Liver (tissue), 9 donors: ENCODE data around the gene RPH3AL. TPM values are rescaled to one million over a fixed set of nuclear protein-coding genes. Genes with fewer than 3 reads are reported as not detected.
"Not testable (repeated sequence)": the region's sequence is repeated elsewhere in the genome, so short reads cannot be mapped to it uniquely, and the experiment has no call there.

Experiments
- DNase-seq: peaks from one replicate; pipeline ENCODE4 v3.0.0-alpha.2; 2017; ENCODE audit warnings: low spot score
- H3K27ac ChIP-seq, 2 donors: one replicate each; pipeline ENCODE4 v1.7.0; 2013; ENCODE audit warnings: inconsistent platforms in 2 of 2, low read length in 2 of 2, control low read depth in 1 of 2, low read depth in 1 of 2, mild to moderate bottlenecking in 1 of 2
- H3K27me3 ChIP-seq, 4 donors: one replicate each; pipeline versions ENCODE4 v1.6.1 to v1.7.0; 2013; ENCODE audit warnings: low read length in 3 of 4, inconsistent platforms in 1 of 4, mild to moderate bottlenecking in 1 of 4, moderate library complexity in 1 of 4; ENCODE audit not compliant: control insufficient read depth in 4 of 4, insufficient read depth in 4 of 4
- H3K36me3 ChIP-seq, 4 donors: one replicate each; pipeline versions ENCODE4 v1.6.1 to v1.7.0; 2013; ENCODE audit warnings: low read length in 3 of 4, mild to moderate bottlenecking in 3 of 4, low read depth in 1 of 4, moderate library complexity in 1 of 4; ENCODE audit not compliant: control insufficient read depth in 4 of 4, insufficient read depth in 3 of 4
- H3K4me1 ChIP-seq, 4 donors: one replicate each; pipeline versions ENCODE4 v1.6.1 to v1.7.0; 2013; ENCODE audit warnings: low read length in 3 of 4, mild to moderate bottlenecking in 3 of 4, moderate library complexity in 1 of 4; ENCODE audit not compliant: control insufficient read depth in 4 of 4, insufficient read depth in 4 of 4
- H3K4me3 ChIP-seq, 3 donors: one replicate each; pipeline versions ENCODE4 v1.6.1 to v1.7.0; 2013; ENCODE audit warnings: low read length in 3 of 3, control low read depth in 1 of 3, low read depth in 1 of 3, mild to moderate bottlenecking in 1 of 3
- H3K9ac ChIP-seq, 2 donors: one replicate each; pipeline ENCODE4 v1.7.0; 2013; ENCODE audit warnings: low read length in 2 of 2, mild to moderate bottlenecking in 2 of 2, moderate library complexity in 2 of 2, control low read depth in 1 of 2, low read depth in 1 of 2
- H3K9me3 ChIP-seq, 4 donors: one replicate each; pipeline versions ENCODE4 v1.6.1 to v1.7.0; 2013; ENCODE audit warnings: low read length in 3 of 4; ENCODE audit not compliant: control insufficient read depth in 4 of 4
- EGR1 ChIP-seq, 2 donors: IDR thresholded peaks; 2 replicates each; pipeline ENCODE4 v1.6.1; 2016 to 2018; ENCODE audit warnings: antibody characterized with exemption in 2 of 2, low read depth in 2 of 2
- GABPA ChIP-seq, 2 donors: IDR thresholded peaks in 1 of 2; conservative IDR thresholded peaks in 1 of 2; 2 replicates each; pipeline ENCODE4 v1.6.1; 2016; ENCODE audit warnings: antibody characterized with exemption in 2 of 2, mild to moderate bottlenecking in 1 of 2, moderate library complexity in 1 of 2
- HNF4A ChIP-seq, 2 donors: conservative IDR thresholded peaks; 2 replicates each; pipeline ENCODE4 v1.6.1; 2016; ENCODE audit warnings: antibody characterized with exemption in 2 of 2, mild to moderate bottlenecking in 2 of 2
- NR2F2 ChIP-seq: IDR thresholded peaks from 2 replicates; pipeline ENCODE4 v1.6.1; 2016; ENCODE audit warnings: antibody characterized with exemption
- RAD21 ChIP-seq, 2 donors: IDR thresholded peaks; 2 replicates each; pipeline ENCODE4 v1.6.1; 2016; ENCODE audit warnings: antibody characterized with exemption in 2 of 2, mild to moderate bottlenecking in 2 of 2
- SP1 ChIP-seq: IDR thresholded peaks from 2 replicates; pipeline ENCODE4 v1.6.1; 2018; ENCODE audit warnings: antibody characterized with exemption, mild to moderate bottlenecking
- WGBS: extraction: QIAGEN DNeasy Blood & Tissue Kit; methylation state at CpG from one replicate; pipeline ENCODE4 v1.1.7; 2013; 5-methylcytosine and 5-hydroxymethylcytosine counted together
- polyA plus RNA-seq, 2 donors: library from polyadenylated mRNA; stranded (reverse) in 1 of 2; unstranded in 1 of 2; fragments of 200-250 nt in 1 of 2; fragments of >200 nt in 1 of 2; fragmentation: Nextera tagmentation in 1 of 2; extraction: Ambion mirVana in 1 of 2; gene quantifications; one replicate each; pipeline versions ENCODE4 v1.2.1 to v1.2.3, GENCODE V29; 2013 to 2015
- total RNA-seq, 2 donors: library from RNA; depleted of rRNA; stranded (reverse); fragments of >200 nt; gene quantifications; one replicate each; pipeline ENCODE4 v1.2.3, GENCODE V29; 2014
- TF ChIP-seq, protein P1 (sequence below): IDR thresholded peaks from 2 replicates; pipeline ENCODE4 v1.6.1; 2016; ENCODE audit warnings: antibody characterized with exemption, mild to moderate bottlenecking
- TF ChIP-seq, protein P2 (sequence below): IDR thresholded peaks from 2 replicates; pipeline ENCODE4 v1.6.1; 2016; ENCODE audit warnings: antibody characterized with exemption
- TF ChIP-seq, protein P3 (sequence below): fragments of 150-350 bp; IDR thresholded peaks from 2 replicates; pipeline ENCODE4 v1.5.1; 2017; ENCODE audit warnings: improper control_type of control experiment, low read depth, low read length; ENCODE audit not compliant: missing input control
- donor health status: healthy.
- donor health status: healthy.
- donor health status: healthy.
- donor health status: healthy.
- donor health status: healthy.

RPH3AL gene
- total and polyA plus RNA-seq, 4 donors: 8.5 to 52.5 (median 13.9) TPM

DNA sequence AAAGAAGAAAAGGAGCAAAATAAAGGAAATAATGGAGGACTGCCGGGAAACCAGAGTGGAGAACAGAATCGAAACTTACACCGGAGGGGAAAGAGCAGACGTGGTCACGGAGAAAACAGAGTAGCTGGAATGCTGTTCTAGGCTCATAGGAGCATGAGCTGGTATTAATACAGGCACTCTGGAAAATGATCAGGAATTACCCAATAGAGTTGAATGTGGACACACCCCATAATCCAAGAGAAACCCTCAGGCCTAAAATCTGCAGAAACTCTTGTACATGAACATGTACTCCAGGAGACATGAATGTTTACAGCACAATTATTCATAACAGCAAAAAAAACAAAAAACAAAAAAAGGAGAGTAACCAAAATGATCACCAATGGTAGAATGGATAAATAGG is 77.7 kb downstream of the RPH3AL start (continued):
- TF ChIP-seq, protein P1, sequence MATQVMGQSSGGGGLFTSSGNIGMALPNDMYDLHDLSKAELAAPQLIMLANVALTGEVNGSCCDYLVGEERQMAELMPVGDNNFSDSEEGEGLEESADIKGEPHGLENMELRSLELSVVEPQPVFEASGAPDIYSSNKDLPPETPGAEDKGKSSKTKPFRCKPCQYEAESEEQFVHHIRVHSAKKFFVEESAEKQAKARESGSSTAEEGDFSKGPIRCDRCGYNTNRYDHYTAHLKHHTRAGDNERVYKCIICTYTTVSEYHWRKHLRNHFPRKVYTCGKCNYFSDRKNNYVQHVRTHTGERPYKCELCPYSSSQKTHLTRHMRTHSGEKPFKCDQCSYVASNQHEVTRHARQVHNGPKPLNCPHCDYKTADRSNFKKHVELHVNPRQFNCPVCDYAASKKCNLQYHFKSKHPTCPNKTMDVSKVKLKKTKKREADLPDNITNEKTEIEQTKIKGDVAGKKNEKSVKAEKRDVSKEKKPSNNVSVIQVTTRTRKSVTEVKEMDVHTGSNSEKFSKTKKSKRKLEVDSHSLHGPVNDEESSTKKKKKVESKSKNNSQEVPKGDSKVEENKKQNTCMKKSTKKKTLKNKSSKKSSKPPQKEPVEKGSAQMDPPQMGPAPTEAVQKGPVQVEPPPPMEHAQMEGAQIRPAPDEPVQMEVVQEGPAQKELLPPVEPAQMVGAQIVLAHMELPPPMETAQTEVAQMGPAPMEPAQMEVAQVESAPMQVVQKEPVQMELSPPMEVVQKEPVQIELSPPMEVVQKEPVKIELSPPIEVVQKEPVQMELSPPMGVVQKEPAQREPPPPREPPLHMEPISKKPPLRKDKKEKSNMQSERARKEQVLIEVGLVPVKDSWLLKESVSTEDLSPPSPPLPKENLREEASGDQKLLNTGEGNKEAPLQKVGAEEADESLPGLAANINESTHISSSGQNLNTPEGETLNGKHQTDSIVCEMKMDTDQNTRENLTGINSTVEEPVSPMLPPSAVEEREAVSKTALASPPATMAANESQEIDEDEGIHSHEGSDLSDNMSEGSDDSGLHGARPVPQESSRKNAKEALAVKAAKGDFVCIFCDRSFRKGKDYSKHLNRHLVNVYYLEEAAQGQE: no peak

DNA sequence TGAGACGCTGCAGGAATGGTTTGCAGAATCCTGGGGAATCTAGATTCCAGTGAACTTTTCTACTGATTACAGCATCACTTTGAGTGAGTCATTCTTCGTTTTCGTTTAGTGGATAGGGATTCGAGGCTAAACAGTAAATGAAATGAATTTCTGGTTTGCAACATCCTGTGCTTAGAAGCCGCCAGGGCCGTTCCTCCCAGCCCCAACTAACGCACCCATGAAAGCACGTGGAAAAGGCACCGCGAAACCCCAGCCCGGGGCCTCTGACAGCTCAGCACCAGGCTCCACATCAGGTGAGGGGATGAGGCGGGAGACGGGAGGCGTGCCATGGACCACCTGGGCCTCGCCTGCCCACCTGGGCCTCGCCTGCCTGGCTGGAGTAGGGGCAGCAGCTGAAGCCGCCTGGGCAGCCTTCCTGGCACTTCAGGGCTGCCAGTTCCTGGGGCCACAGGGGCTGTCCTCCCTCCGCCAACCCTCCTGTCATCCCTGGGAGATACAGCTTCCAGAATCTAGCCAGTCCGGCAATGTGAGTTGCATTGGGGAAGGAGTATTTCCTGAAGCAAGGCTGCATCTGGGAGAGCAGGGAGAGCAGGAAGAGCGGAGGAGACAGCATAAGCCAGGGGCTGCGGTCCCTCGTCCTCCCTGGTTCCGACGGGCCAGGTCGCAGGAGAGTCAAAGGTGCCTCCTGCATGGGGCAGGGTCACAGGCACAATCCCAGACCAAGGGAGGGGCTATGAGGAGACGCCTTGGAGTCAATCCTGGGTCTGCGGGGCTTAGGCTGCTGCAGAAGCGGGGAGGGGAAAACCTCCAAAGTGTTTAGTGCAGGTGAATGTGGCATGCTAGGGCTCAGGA is 78.4 kb downstream of the RPH3AL start:
- Histone ChIP-seq H3K4me3 (no peak overlapping the region), H3K9ac (no peak overlapping the region), H3K4me1 (no peaks in the 10 kb centered on the region), H3K9me3 (no peaks in the 10 kb centered on the region), H3K27me3 (no peaks in the 10 kb centered on the region), H3K27ac (no peak overlapping the region), H3K36me3 (peaks cover 4 to 6% (median 5%) of the 10 kb centered on the region in 4 donors)
- no peak for DNase-seq
- 89% methylated on average over 28 of the region's 28 CpGs for WGBS
- TF ChIP-seq SP1 (no peak), NR2F2 (no peak), EGR1 (IDR thresholded peaks at IDR 0.05; ENCODE audit: low read depth in 2 of 2) (no peak), RAD21 (IDR thresholded peaks at IDR 0.05) (no peak), GABPA (IDR thresholded peaks at IDR 0.05 in 1 of 2, conservative IDR thresholded peaks at IDR 0.05 in 1 of 2) (no peak), HNF4A (conservative IDR thresholded peaks at IDR 0.05) (no peak)
- TF ChIP-seq, protein P2, sequence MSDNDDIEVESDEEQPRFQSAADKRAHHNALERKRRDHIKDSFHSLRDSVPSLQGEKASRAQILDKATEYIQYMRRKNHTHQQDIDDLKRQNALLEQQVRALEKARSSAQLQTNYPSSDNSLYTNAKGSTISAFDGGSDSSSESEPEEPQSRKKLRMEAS: no peak
- TF ChIP-seq, protein P3, sequence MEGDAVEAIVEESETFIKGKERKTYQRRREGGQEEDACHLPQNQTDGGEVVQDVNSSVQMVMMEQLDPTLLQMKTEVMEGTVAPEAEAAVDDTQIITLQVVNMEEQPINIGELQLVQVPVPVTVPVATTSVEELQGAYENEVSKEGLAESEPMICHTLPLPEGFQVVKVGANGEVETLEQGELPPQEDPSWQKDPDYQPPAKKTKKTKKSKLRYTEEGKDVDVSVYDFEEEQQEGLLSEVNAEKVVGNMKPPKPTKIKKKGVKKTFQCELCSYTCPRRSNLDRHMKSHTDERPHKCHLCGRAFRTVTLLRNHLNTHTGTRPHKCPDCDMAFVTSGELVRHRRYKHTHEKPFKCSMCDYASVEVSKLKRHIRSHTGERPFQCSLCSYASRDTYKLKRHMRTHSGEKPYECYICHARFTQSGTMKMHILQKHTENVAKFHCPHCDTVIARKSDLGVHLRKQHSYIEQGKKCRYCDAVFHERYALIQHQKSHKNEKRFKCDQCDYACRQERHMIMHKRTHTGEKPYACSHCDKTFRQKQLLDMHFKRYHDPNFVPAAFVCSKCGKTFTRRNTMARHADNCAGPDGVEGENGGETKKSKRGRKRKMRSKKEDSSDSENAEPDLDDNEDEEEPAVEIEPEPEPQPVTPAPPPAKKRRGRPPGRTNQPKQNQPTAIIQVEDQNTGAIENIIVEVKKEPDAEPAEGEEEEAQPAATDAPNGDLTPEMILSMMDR: no peak
- TF ChIP-seq, protein P1: no peak

DNA sequence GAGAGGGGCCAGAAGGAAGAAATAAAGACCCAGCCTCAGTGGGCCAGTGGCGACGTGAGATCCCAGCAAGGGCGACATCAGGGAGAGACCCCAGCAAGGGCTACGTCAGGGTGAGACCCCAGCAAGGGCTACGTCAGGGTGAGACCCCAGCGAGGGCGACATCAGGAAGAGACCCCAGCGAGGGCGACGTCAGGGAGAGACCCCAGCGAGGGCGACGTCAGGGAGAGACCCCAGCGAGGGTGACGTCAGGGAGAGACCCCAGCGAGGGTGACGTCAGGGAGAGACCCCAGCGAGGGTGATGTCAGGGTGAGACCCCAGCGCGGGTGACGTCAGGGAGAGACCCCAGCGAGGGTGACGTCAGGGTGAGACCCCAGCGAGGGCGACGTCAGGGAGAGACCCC is 79.8 kb downstream of the RPH3AL start:
- not testable (repeated sequence) for H3K27me3 ChIP-seq, DNase-seq, H3K27ac ChIP-seq, H3K4me1 ChIP-seq, H3K9me3 ChIP-seq, H3K4me3 ChIP-seq, H3K36me3 ChIP-seq, H3K9ac ChIP-seq
- WGBS: 84% methylated on average over 25 of the region's 26 CpGs

DNA sequence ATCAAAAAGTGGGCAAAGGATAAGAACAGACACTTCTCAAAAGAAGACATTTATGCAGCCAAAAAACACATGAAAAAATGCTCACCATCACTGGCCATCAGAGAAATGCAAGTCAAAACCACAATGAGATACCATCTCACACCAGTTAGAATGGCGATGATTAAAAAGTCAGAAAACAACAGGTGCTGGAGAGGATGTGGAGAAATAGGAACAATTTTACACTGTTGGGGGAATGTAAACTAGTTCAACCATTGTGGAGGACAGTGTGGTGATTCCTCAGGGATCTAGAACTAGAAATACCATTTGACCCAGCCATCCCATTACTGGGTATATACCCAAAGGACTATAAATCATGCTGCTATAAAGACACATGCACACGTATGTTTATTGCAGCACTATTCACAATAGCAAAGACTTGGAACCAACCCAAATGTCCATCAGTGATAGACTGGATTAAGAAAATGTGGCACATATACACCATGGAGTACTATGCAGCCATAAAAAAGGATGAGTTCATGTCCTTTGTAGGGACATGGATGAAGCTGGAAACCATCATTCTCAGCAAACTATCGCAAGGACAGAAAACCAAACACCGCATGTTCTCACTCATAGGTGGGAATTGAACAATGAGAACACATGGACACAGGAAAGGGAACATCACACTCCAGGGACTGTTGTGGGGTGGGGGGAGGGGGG is 80.5 kb downstream of the RPH3AL start:
- WGBS: 91% methylated on average over 1 of the region's 4 CpGs
- not testable (repeated sequence) for DNase-seq, H3K36me3 ChIP-seq, H3K27ac ChIP-seq, H3K9me3 ChIP-seq, H3K4me1 ChIP-seq, H3K9ac ChIP-seq, H3K27me3 ChIP-seq, H3K4me3 ChIP-seq
